BLaER1 treated with 17β-estradiol and CSF1 and Interleukin-3, amounts not matched to agents 10 nM and 100 nM (cell line): ENCODE data around the gene SRD5A1.

ENCODE experiments used
- H3K27ac ChIP-seq, 11 experiments: shearing (Covaris generic); formaldehyde crosslinking; 2 replicates each; pipeline ENCODE4 v1.8.1; 2022
- H3K27me3 ChIP-seq, 11 experiments: shearing (Covaris generic); formaldehyde crosslinking; 2 replicates each; pipeline ENCODE4 v1.8.1; 2022
- H3K36me3 ChIP-seq, 11 experiments: shearing (Covaris generic); formaldehyde crosslinking; 2 replicates each; pipeline ENCODE4 v1.8.1; 2022
- H3K4me1 ChIP-seq, 10 experiments: shearing (Covaris generic); formaldehyde crosslinking; 2 replicates each; pipeline ENCODE4 v1.8.1; 2022
- H3K4me2 ChIP-seq, 11 experiments: shearing (Covaris generic); formaldehyde crosslinking; 2 replicates each; pipeline ENCODE4 v1.8.1; 2022
- H3K4me3 ChIP-seq, 10 experiments: shearing (Covaris generic); formaldehyde crosslinking; 2 replicates each; pipeline ENCODE4 v1.8.1; 2022
- H3K9ac ChIP-seq, 11 experiments: shearing (Covaris generic); formaldehyde crosslinking; 2 replicates each; pipeline ENCODE4 v1.8.1; 2022
- H3K9me3 ChIP-seq, 11 experiments: shearing (Covaris generic); formaldehyde crosslinking; replicated peaks in 1 of 11; 2 replicates each; pipeline ENCODE4 v1.8.1; 2022
- H4K20me1 ChIP-seq, 11 experiments: shearing (Covaris generic); formaldehyde crosslinking; 2 replicates each; pipeline ENCODE4 v1.8.1; 2022
- Cebpa-rat ChIP-seq, 11 experiments: shearing (Covaris generic); IDR thresholded peaks; 2 replicates each; pipeline ENCODE4 v1.8.1; 2022

The SRD5A1 gene

DNA sequence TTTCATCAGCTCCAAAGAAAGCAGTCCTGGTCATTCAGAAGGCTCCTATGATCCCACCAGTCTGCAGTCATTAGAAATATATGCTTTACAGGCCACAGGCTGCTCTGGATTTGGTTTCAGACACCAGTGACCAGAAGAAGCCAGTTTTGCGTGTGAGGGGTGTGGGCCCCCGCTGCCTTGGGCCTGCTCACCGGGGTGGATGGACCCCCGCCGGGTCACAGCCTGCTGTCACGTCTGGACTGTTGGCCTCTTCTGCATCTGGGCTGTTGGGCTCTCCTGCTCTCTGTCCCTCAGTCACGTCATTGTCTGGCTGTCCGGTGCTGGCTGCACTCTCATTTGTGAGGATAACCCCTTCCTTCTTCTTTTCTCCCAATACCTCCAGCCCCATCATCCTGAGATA lies 33.5 kb upstream of the SRD5A1 start:
- Histone ChIP-seq H3K4me3 (no peak overlapping the region), H4K20me1 (peaks cover 4 to 98% (median 77%) of the 10 kb centered on the region in 11 experiments; a peak in 19 of 22 replicates), H3K4me1 (peaks cover 0 to 5% (median 0%) of the 10 kb centered on the region in 10 experiments; a peak in 3 of 20 replicates), H3K27ac (no peak overlapping the region), H3K4me2 (no peak overlapping the region), H3K9me3 (no peaks in the 10 kb centered on the region), H3K36me3 (peaks cover 87 to 100% (median 95%) of the 10 kb centered on the region in 11 experiments), H3K27me3 (no peaks in the 10 kb centered on the region), H3K9ac (no peak overlapping the region)
- no peak for TF ChIP-seq Cebpa-rat (IDR thresholded peaks at IDR 0.05)

DNA sequence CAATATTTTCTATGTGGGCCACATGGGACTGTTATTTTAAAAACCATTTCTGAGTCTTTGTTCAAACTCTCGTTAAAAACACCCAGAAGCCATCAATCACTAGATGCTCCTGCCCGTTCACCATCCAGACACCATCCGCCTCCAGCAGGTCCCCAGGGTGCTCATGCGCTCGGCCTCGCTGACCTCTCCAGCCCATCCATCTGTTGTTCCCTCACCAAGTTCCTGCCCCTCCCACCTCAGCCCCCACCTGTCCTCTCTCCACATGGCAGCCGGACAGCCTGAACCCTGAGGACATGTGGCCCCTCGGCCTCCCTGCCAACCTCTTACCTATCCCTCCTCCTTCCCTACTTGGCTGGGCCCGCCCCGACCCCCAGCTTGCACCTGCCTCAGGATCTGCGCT lies 32.0 kb upstream of the SRD5A1 start:
- peaks cover 99 to 100% (median 100%) of the 10 kb centered on the region in 11 experiments for H3K36me3 ChIP-seq
- TF ChIP-seq Cebpa-rat (IDR thresholded peaks at IDR 0.05) = no peak

GRCh38 chr5:6601816-6602215 lies 31.4 kb upstream of the SRD5A1 start:
- no peak for TF ChIP-seq Cebpa-rat (IDR thresholded peaks at IDR 0.05)
- Histone ChIP-seq H4K20me1 (peaks cover 4 to 98% (median 81%) of the 10 kb centered on the region in 11 experiments; a peak in 19 of 22 replicates), H3K27me3 (no peaks in the 10 kb centered on the region), H3K9ac (no peak overlapping the region), H3K4me3 (no peak overlapping the region), H3K36me3 (peaks cover 99 to 100% (median 100%) of the 10 kb centered on the region in 11 experiments), H3K27ac (no peak overlapping the region), H3K4me2 (no peak overlapping the region), H3K4me1 (peaks cover 0 to 5% (median 0%) of the 10 kb centered on the region in 10 experiments; a peak in 3 of 20 replicates), H3K9me3 (no peaks in the 10 kb centered on the region)

More for the DNA sequence above, 32.0 kb upstream of the SRD5A1 start:
- Histone ChIP-seq H3K4me3 (no peak overlapping the region), H3K27me3 (no peaks in the 10 kb centered on the region), H3K9ac (no peak overlapping the region), H3K9me3 (no peaks in the 10 kb centered on the region), H3K4me1 (peaks cover 0 to 5% (median 0%) of the 10 kb centered on the region in 10 experiments; a peak in 3 of 20 replicates), H4K20me1 (peaks cover 4 to 100% (median 84%) of the 10 kb centered on the region in 11 experiments; a peak in 19 of 22 replicates), H3K4me2 (no peak overlapping the region), H3K27ac (no peak overlapping the region)

DNA sequence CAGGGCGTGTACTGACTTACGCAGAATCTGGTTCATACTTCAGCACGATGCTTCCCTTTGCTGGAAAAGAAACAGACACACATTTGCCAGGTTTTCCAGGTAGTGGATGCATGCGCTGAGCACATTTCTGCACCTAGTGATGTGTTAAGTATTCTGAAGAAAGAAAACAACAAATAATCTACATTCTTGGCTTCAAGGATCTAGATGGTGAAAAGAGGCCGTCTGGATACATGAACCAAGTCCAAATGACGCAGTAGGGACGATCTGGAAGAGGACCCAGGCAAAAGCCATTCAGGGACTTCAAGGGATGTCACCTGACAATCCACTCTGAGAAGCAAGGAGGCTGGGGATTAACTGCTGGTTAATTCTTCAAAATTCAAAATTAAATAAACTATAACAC lies 30.8 kb upstream of the SRD5A1 start:
- Histone ChIP-seq H3K27me3 (no peaks in the 10 kb centered on the region), H3K4me2 (no peak overlapping the region), H3K4me1 (peaks cover 0 to 10% (median 0%) of the 10 kb centered on the region in 10 experiments; a peak in 9 of 20 replicates), H4K20me1 (peaks cover 6 to 98% (median 86%) of the 10 kb centered on the region in 11 experiments; a peak in 19 of 22 replicates), H3K4me3 (no peak overlapping the region), H3K27ac (no peak overlapping the region), H3K9ac (no peak overlapping the region), H3K9me3 (no peaks in the 10 kb centered on the region), H3K36me3 (peaks cover 99 to 100% (median 100%) of the 10 kb centered on the region in 11 experiments)
- no peak for TF ChIP-seq Cebpa-rat (IDR thresholded peaks at IDR 0.05)

DNA sequence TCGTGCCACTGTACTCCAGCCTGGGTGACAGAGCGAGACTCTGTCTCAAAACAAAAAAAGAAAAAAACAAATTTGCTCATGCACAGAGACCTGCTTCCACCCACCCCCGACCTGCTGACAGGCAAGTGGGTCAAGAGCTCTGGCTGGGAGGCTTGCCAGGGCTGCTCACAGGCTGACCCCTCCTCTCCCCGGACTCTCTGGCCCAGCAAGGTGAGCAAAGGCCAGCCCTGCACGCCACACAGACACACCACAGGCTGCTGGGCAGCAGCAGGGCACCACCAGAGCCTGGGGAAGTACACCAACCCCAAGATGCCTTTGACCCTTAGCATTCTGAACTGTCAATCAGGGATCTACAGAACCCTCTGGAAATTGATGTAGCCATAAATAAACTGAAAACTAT lies 29.6 kb upstream of the SRD5A1 start:
- Histone ChIP-seq H3K27me3 (no peaks in the 10 kb centered on the region), H3K36me3 (peaks cover 99 to 100% (median 100%) of the 10 kb centered on the region in 11 experiments)

GRCh38 chr5:6604341-6604740 lies 28.9 kb upstream of the SRD5A1 start:
- Histone ChIP-seq H3K4me1 (peaks cover 8 to 29% (median 16%) of the 10 kb centered on the region in 10 experiments), H3K27ac (no peak overlapping the region), H3K36me3 (peaks cover 99 to 100% (median 100%) of the 10 kb centered on the region in 11 experiments), H3K9me3 (no peaks in the 10 kb centered on the region), H3K9ac (no peak overlapping the region), H4K20me1 (peaks cover 18 to 98% (median 86%) of the 10 kb centered on the region in 11 experiments; a peak in 21 of 22 replicates), H3K4me3 (no peak overlapping the region), H3K4me2 (no peak overlapping the region), H3K27me3 (no peaks in the 10 kb centered on the region)
- TF ChIP-seq Cebpa-rat (IDR thresholded peaks at IDR 0.05) = no peak

More for the DNA sequence above, 29.6 kb upstream of the SRD5A1 start:
- Histone ChIP-seq H3K9me3 (no peaks in the 10 kb centered on the region), H3K4me3 (no peak overlapping the region), H3K4me2 (no peak overlapping the region), H3K4me1 (peaks cover 7 to 22% (median 10%) of the 10 kb centered on the region in 10 experiments), H3K9ac (no peak overlapping the region), H4K20me1 (peaks cover 11 to 98% (median 86%) of the 10 kb centered on the region in 11 experiments; a peak in 20 of 22 replicates), H3K27ac (no peak overlapping the region)
- TF ChIP-seq Cebpa-rat (IDR thresholded peaks at IDR 0.05) = no peak

DNA sequence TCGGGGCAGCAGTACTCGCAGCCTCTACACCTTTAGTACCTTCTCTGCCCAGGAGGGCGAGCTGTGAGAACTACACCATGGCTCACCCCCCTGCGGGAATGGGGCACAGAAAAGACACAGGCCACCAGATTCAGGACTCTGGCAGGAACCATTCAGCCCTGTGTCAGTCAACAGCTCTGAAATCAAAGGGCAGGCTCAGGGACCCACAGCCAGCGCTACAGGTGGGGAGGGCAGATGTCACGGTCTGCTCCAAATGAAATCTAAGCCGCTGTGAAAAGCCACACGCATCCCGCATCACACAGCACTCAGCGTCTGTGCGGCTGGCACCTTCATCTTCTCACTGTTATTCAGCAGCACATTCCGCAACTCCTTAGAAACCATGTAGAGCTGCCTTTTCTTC lies 28.3 kb upstream of the SRD5A1 start:
- TF ChIP-seq Cebpa-rat (IDR thresholded peaks at IDR 0.05) = no peak
- Histone ChIP-seq H3K27me3 (no peaks in the 10 kb centered on the region), H3K9ac (no peak overlapping the region), H3K27ac (no peak overlapping the region), H3K36me3 (peaks cover 99 to 100% (median 100%) of the 10 kb centered on the region in 11 experiments), H3K9me3 (no peaks in the 10 kb centered on the region), H3K4me2 (no peak overlapping the region), H4K20me1 (peaks cover 21 to 98% (median 86%) of the 10 kb centered on the region in 11 experiments; a peak in 21 of 22 replicates), H3K4me1 (peaks cover 8 to 29% (median 17%) of the 10 kb centered on the region in 10 experiments), H3K4me3 (no peak overlapping the region)

- no peak overlapping the region for H3K4me3 ChIP-seq
- no peaks in the 10 kb centered on the region for H3K27me3 ChIP-seq
- peaks cover 99 to 100% (median 100%) of the 10 kb centered on the region in 11 experiments for H3K36me3 ChIP-seq
- TF ChIP-seq Cebpa-rat (IDR thresholded peaks at IDR 0.05) = no peak
- no peak overlapping the region for H3K27ac ChIP-seq
- H4K20me1 ChIP-seq = peaks cover 34 to 98% (median 86%) of the 10 kb centered on the region in 11 experiments
- H3K4me1 ChIP-seq = peaks cover 8 to 24% (median 17%) of the 10 kb centered on the region in 10 experiments
- peak overlapping the region in 2 of 11 experiments; percentile 58 to 64; a peak in 3 of 22 replicates for H3K4me2 ChIP-seq
- peak overlapping the region in 2 of 11 experiments; percentile 12 to 27; a peak in 2 of 22 replicates for H3K9ac ChIP-seq
- no peaks in the 10 kb centered on the region for H3K9me3 ChIP-seq
These were observed 26.2 kb upstream of the SRD5A1 start for GRCh38 chr5:6606884-6607558.

DNA sequence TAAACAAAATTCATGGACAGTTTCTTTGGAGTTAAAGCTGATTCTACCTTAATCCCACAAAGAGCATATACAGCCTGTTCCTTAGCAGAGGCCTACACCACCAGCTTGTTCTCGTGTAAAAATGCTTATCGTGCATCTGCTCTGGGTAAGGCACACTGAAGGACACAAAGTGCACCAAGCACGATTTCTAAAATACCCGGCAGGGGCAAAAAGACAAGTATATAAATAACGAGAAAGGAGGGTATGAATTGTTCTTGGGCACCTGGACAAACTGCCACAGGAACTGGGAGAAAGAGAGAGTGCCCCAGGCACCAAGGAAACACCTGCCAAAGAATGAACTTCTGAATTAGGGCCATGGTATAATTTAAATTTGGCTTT lies 25.7 kb upstream of the SRD5A1 start:
- Histone ChIP-seq H3K27me3 (no peaks in the 10 kb centered on the region), H3K27ac (0 out of 22 replicates have a peak overlapping the region, but pooled peaks of 2 of the 11 experiments have one; percentile 5 to 23), H3K9ac (peak overlapping the region in 2 of 11 experiments; percentile 12 to 27; a peak in 2 of 22 replicates), H3K9me3 (no peaks in the 10 kb centered on the region), H3K4me3 (no peak overlapping the region), H3K4me2 (peak overlapping the region in 5 of 11 experiments; percentile 30 to 65 (median 58); a peak in 7 of 22 replicates), H3K4me1 (peaks cover 8 to 24% (median 17%) of the 10 kb centered on the region in 10 experiments), H3K36me3 (peaks cover 99 to 100% (median 100%) of the 10 kb centered on the region in 11 experiments), H4K20me1 (peaks cover 38 to 98% (median 86%) of the 10 kb centered on the region in 11 experiments)
- TF ChIP-seq Cebpa-rat (IDR thresholded peaks at IDR 0.05) = no peak
